Keratinocyte (primary cell): ENCODE results near the gene SLC9A8. TPM values are rescaled to one million over a fixed set of nuclear protein-coding genes. Genes with fewer than 3 reads are reported as not detected.

ENCODE experiments used
- DNase-seq: peaks from one replicate; pipeline ENCODE4 v3.0.0-alpha.2; 2011; ENCODE audit warnings: low read depth, missing footprints, low spot score
- FAIRE-seq: peaks from 2 replicates; lab custom pipeline; 2011; peaks lifted over from hg19 to GRCh38; lab: Jason Lieb, UNC
- H2AFZ ChIP-seq: 2 replicates; pipeline ENCODE4 v1.6.0; 2012; ENCODE audit warnings: low read length, control low read depth, inconsistent platforms; ENCODE audit not compliant: control insufficient read depth
- H3K27ac ChIP-seq: 2 replicates; pipeline ENCODE4 v1.5.1; 2011; ENCODE audit warnings: low read length; ENCODE audit not compliant: control insufficient read depth, insufficient read depth
- H3K27me3 ChIP-seq: 3 replicates; pipeline ENCODE4 v1.6.0; 2011; ENCODE audit warnings: low read length; ENCODE audit not compliant: control insufficient read depth, insufficient read depth; ENCODE audit errors: extremely low read depth
- H3K36me3 ChIP-seq, 2 experiments: 2 replicates in 1 of 2; 3 replicates in 1 of 2; pipeline ENCODE4 v1.5.1; 2011; ENCODE audit warnings: low read length in 2 of 2, mild to moderate bottlenecking in 1 of 2; ENCODE audit not compliant: control insufficient read depth in 2 of 2, insufficient read depth in 2 of 2; ENCODE audit errors: extremely low read depth in 1 of 2
- H3K4me1 ChIP-seq: 3 replicates; pipeline ENCODE4 v1.5.1; 2011; ENCODE audit warnings: low read length; ENCODE audit not compliant: control insufficient read depth, insufficient read depth; ENCODE audit errors: extremely low read depth
- H3K4me2 ChIP-seq: 3 replicates; pipeline ENCODE4 v1.6.0; 2011; ENCODE audit warnings: low read depth, low read length; ENCODE audit not compliant: control insufficient read depth, insufficient read depth; ENCODE audit errors: extremely low read depth
- H3K4me3 ChIP-seq, 3 experiments: fragments of 200-600 bp in 1 of 3; sonication (generic) in 1 of 3; 2 replicates in 2 of 3; 3 replicates in 1 of 3; pipeline ENCODE4 v1.5.1; 2011 to 2016; ENCODE audit warnings: low read length in 3 of 3, mild to moderate bottlenecking in 3 of 3, control low read depth in 2 of 3, inconsistent platforms in 1 of 3, low read depth in 1 of 3, mixed read lengths in 1 of 3, mixed run types in 1 of 3, moderate library complexity in 1 of 3; ENCODE audit not compliant: control insufficient read depth in 2 of 3, insufficient read depth in 2 of 3; ENCODE audit errors: extremely low read depth in 1 of 3
- H3K79me2 ChIP-seq: 2 replicates; pipeline ENCODE4 v1.6.0; 2012; ENCODE audit warnings: low read length; ENCODE audit not compliant: control insufficient read depth, insufficient read depth
- H3K9ac ChIP-seq: 3 replicates; pipeline ENCODE4 v1.6.0; 2011; ENCODE audit warnings: low read length; ENCODE audit not compliant: control insufficient read depth, insufficient read depth; ENCODE audit errors: extremely low read depth
- H3K9me1 ChIP-seq: 3 replicates; pipeline ENCODE4 v1.6.0; 2011; ENCODE audit warnings: low read length; ENCODE audit not compliant: control insufficient read depth, insufficient read depth; ENCODE audit errors: extremely low read depth
- H3K9me3 ChIP-seq: 2 replicates; pipeline ENCODE4 v1.5.1; 2012; ENCODE audit warnings: low read depth, low read length; ENCODE audit not compliant: control insufficient read depth
- H4K20me1 ChIP-seq: 3 replicates; pipeline ENCODE4 v1.6.0; 2011; ENCODE audit warnings: low read length; ENCODE audit not compliant: control insufficient read depth, insufficient read depth; ENCODE audit errors: extremely low read depth
- EZH2 ChIP-seq: IDR thresholded peaks from one replicate; pipeline ENCODE4 v1.6.1; 2012; ENCODE audit warnings: inconsistent platforms, mild to moderate bottlenecking, low read length, moderate library complexity
- dilution Hi-C: fragments of 300-500 bp; cut with MboI; formaldehyde crosslinking; loops from one replicate; pipeline ENCODE4 v1.7.0; 2020; ENCODE audit warnings: low sequenced_read_pairs; ENCODE audit not compliant: extremely low pct_ligation_motif_present
- polyA plus RNA-seq, 5 experiments: library from polyadenylated mRNA; depleted of rRNA in 3 of 5; stranded (reverse) in 3 of 5; stranded (forward) in 1 of 5; unstranded in 1 of 5; fragments of >200 nt; gene quantifications; 1 replicate in 1 of 5; 2 replicates in 3 of 5; 3 replicates in 1 of 5; pipeline versions ENCODE4 v1.2.1 to v1.2.3, GENCODE V29; 2011 to 2012; ENCODE audit warnings: missing spikeins in 2 of 5, low read depth in 1 of 5, low replicate concordance in 1 of 5
- TF ChIP-seq, protein P1 (sequence below), 3 experiments: IDR thresholded peaks in 1 of 3; conservative IDR thresholded peaks in 1 of 3; optimal IDR thresholded peaks in 1 of 3; 2 replicates in 2 of 3; 3 replicates in 1 of 3; pipeline versions ENCODE3 to v1.5.1; 2011; ENCODE audit warnings: low read length in 3 of 3, mild to moderate bottlenecking in 3 of 3, moderate library complexity in 2 of 3, control low read depth in 1 of 3, inconsistent platforms in 1 of 3; ENCODE audit not compliant: insufficient read depth in 2 of 3; ENCODE audit errors: extremely low read depth in 1 of 3

The SLC9A8 gene
- polyA plus RNA-seq, 1 donor (not counting 4 experiments of a cell fraction or from before 2014, with no cell fraction given), result 1.9 TPM

GRCh38 chr20:49811825-49812506, 662 bp upstream of the SLC9A8 start:
- dilution Hi-C loops, result no loop called here
- Histone ChIP-seq H3K4me2 (peak overlapping the region; percentile 86), H3K4me3 (peak overlapping the region; percentile 63 to 78 (median 66)), H3K27me3 (no peaks in the 10 kb centered on the region), H2AFZ (peak overlapping the region; percentile 90), H3K9me3 (no peaks in the 10 kb centered on the region), H3K27ac (peak overlapping the region; percentile 80), H3K9me1 (no peaks in the 10 kb centered on the region), H3K4me1 (peaks cover 14% of the 10 kb centered on the region), H3K36me3 (peaks cover 2 to 5% of the 10 kb centered on the region in 2 experiments), H3K79me2 (peaks cover 2% of the 10 kb centered on the region), H3K9ac (peak overlapping the region; percentile 81), H4K20me1 (no peaks in the 10 kb centered on the region)
- DNase-seq (no peak), FAIRE-seq (no peak)
- TF ChIP-seq EZH2, result no peak
- TF ChIP-seq, protein P1, sequence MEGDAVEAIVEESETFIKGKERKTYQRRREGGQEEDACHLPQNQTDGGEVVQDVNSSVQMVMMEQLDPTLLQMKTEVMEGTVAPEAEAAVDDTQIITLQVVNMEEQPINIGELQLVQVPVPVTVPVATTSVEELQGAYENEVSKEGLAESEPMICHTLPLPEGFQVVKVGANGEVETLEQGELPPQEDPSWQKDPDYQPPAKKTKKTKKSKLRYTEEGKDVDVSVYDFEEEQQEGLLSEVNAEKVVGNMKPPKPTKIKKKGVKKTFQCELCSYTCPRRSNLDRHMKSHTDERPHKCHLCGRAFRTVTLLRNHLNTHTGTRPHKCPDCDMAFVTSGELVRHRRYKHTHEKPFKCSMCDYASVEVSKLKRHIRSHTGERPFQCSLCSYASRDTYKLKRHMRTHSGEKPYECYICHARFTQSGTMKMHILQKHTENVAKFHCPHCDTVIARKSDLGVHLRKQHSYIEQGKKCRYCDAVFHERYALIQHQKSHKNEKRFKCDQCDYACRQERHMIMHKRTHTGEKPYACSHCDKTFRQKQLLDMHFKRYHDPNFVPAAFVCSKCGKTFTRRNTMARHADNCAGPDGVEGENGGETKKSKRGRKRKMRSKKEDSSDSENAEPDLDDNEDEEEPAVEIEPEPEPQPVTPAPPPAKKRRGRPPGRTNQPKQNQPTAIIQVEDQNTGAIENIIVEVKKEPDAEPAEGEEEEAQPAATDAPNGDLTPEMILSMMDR (optimal IDR thresholded peaks at IDR 0.05 in 1 of 3, IDR thresholded peaks at IDR 0.05 in 1 of 3, conservative IDR thresholded peaks at IDR 0.05 in 1 of 3; ENCODE audit: extremely low read depth in 1 of 3, insufficient read depth in 2 of 3, low read length in 3 of 3), result no peak

- no peaks in the 10 kb centered on the region for H3K9me3 ChIP-seq
- FAIRE-seq, result no peak
- no peaks in the 10 kb centered on the region for H3K9me1 ChIP-seq
- peaks cover 2% of the 10 kb centered on the region for H3K79me2 ChIP-seq
- peak overlapping the region; percentile 32 for H2AFZ ChIP-seq
- H3K27ac ChIP-seq, result peak overlapping the region; percentile 80
- H3K9ac ChIP-seq, result peak overlapping the region; percentile 81
- TF ChIP-seq, protein P1 (optimal IDR thresholded peaks at IDR 0.05 in 1 of 3, IDR thresholded peaks at IDR 0.05 in 1 of 3, conservative IDR thresholded peaks at IDR 0.05 in 1 of 3; ENCODE audit: extremely low read depth in 1 of 3, insufficient read depth in 2 of 3, low read length in 3 of 3), result no peak
- no peak for TF ChIP-seq EZH2
- peak overlapping the region; percentile 63 to 78 (median 66) for H3K4me3 ChIP-seq
- H3K27me3 ChIP-seq, result no peaks in the 10 kb centered on the region
- peak overlapping the region; percentile 86 for H3K4me2 ChIP-seq
- dilution Hi-C loops, result no loop called here
- no peak for DNase-seq
- H3K36me3 ChIP-seq, result peaks cover 2 to 5% of the 10 kb centered on the region in 2 experiments
- no peaks in the 10 kb centered on the region for H4K20me1 ChIP-seq
- peaks cover 14% of the 10 kb centered on the region for H3K4me1 ChIP-seq
Observed at GRCh38 chr20:49813305-49813974, 812 bp downstream of the SLC9A8 start.
